KOPT-K1 (cell line): Measurements from ENCODE around the gene KCTD4.

Experiments used
- H3K27ac ChIP-seq: fragments of 200-600 bp; sonication (generic); 2 replicates; pipeline ENCODE4 v1.5.1; 2016; ENCODE audit warnings: antibody characterized with exemption, mild to moderate bottlenecking, low read depth, low read length; ENCODE audit not compliant: poor library complexity, severe bottlenecking
- H3K36me3 ChIP-seq: fragments of 200-600 bp; sonication (generic); 2 replicates; pipeline ENCODE4 v1.5.1; 2017; ENCODE audit warnings: antibody characterized with exemption, mild to moderate bottlenecking, low read length, moderate library complexity; ENCODE audit not compliant: insufficient read depth
- H3K9me3 ChIP-seq: fragments of 200-600 bp; sonication (generic); 2 replicates; pipeline ENCODE4 v1.5.1; 2017; ENCODE audit warnings: antibody characterized with exemption, low read length, mild to moderate bottlenecking; ENCODE audit not compliant: insufficient read depth, poor library complexity, severe bottlenecking

The KCTD4 gene

DNA sequence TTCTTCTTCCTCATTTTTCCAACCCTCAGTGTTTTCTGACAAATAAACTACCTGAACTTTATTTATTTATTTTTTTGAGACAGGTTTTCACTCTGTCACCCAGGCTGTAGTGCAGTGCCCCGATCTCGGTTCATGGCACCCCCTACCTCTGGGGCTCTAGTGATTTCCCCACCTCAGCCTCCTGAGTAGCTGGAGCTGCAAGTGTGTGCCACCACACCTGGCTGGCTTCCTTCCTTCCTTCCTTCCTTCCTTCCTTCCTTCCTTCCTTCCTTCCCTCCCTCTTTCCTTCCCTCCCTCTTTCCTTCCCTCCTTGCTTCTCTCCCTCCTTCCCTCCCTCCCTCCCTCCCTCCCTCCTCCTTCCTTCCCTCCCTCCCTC lies 32.3 kb downstream of the KCTD4 start:
- H3K9me3 ChIP-seq, result no peaks in the 10 kb centered on the region
- H3K36me3 ChIP-seq, result peaks cover 15% of the 10 kb centered on the region; the same call in 1 of the 2 replicates
- no peak overlapping the region for H3K27ac ChIP-seq

DNA sequence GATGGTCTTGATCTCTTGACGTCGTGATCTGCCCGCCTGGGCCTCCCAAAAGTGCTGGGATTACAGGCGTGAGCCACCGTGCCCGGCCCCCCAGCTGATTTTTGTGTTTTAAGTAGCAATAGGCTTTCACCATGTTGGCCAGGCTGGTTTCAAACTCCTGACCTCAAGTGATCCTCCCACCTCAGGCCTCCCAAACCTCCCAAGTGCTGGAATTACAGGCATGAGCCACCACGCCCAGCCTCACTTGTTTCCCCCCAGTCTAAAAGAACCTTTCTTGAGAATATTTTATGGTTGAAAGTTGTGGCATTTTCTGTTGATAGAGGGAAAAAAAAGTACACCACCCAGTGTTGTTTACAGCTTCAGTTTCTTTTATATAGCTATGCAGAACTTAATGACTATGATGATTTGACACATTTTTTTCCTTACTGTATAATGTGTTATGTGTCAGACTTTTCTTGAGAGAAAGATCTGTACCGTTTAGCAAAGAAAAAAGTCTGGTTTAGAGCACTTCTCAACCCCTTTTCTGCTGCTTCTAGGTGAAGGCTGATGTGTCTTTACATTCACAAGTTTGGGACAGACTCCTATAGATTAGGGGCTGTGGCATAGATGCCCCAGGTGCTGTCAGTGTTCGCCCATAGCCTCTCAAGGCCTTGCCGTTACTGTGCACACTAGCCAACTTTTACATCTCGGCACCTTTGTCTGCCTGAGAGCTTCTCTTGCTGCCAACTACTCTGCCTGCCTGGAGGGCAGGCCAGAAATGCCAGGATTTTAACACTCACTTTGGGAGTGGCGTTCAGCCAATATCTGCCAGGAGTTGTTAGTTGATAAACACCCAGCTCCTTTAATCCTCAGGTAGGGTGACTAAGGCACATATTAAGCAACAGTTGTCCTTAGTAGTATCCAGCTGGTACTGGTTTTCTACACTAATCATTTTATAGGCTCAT lies 33.0 kb downstream of the KCTD4 start:
- peaks cover 15% of the 10 kb centered on the region; the same call in 1 of the 2 replicates for H3K36me3 ChIP-seq
- H3K9me3 ChIP-seq, result no peaks in the 10 kb centered on the region
- H3K27ac ChIP-seq, result no peak overlapping the region

DNA sequence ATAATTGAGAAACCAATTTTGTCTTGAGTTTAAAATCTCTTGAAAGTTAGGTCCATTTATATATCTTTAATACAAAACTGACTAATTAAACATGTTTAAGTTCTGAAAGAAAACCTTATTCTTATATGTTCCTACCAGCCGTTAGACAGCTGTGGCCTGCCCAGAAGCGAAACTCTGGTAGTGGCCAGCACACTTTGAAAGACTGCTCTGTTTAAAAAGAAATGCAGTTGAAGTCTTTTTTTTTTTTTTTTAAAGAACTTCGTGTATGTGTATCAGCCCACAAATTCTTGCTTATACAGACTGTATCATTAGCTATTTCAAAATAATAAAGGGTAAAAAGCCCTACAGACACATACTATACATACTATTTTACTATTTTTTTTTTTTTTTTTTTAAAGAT lies 34.0 kb downstream of the KCTD4 start:
- no peak overlapping the region for H3K27ac ChIP-seq
- peaks cover 15% of the 10 kb centered on the region; the same call in 1 of the 2 replicates for H3K36me3 ChIP-seq
- H3K9me3 ChIP-seq, result no peaks in the 10 kb centered on the region

DNA sequence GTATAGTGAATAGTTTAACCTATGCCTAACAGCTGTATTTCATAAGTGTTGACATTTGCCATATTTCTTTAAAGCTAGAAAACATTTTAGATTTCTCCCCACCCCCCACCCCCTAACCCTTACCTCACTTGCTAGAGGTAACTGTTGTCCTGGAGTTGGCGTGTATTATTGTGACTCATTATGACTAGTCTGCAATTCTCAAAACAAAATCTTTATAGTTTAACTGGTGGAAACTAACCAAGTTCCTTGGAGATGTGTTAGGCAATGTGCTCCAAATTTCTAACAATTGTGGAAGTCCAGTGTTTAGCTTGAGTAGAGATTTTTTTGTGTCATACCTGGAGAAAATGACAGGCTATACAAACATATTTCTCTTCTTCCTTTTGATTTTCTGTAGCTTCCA lies 38.0 kb downstream of the KCTD4 start:
- no peak overlapping the region for H3K27ac ChIP-seq
- H3K36me3 ChIP-seq, result peaks cover 30% of the 10 kb centered on the region
- H3K9me3 ChIP-seq, result peaks cover 4% of the 10 kb centered on the region

DNA sequence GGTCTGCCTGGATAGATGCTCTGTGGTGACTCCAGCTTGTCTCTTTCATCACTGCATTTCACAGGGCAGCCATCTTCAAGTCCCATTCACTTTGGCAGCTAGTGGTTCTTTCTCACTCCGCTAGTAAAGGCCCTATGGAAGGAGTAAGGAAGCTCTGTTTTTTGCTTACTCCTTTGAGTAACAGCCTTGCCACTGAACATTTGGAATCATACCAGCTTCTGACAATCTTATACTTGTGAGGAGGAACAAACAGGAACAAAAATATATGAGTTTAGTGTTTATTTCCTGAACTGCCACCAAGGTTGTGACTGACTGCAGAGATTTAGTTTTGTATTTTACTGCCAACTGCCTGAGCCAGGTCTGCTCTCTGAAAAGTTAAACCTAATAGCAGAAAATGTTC lies 38.7 kb downstream of the KCTD4 start:
- Histone ChIP-seq H3K27ac (no peak overlapping the region), H3K36me3 (peaks cover 36% of the 10 kb centered on the region), H3K9me3 (peaks cover 7% of the 10 kb centered on the region)

DNA sequence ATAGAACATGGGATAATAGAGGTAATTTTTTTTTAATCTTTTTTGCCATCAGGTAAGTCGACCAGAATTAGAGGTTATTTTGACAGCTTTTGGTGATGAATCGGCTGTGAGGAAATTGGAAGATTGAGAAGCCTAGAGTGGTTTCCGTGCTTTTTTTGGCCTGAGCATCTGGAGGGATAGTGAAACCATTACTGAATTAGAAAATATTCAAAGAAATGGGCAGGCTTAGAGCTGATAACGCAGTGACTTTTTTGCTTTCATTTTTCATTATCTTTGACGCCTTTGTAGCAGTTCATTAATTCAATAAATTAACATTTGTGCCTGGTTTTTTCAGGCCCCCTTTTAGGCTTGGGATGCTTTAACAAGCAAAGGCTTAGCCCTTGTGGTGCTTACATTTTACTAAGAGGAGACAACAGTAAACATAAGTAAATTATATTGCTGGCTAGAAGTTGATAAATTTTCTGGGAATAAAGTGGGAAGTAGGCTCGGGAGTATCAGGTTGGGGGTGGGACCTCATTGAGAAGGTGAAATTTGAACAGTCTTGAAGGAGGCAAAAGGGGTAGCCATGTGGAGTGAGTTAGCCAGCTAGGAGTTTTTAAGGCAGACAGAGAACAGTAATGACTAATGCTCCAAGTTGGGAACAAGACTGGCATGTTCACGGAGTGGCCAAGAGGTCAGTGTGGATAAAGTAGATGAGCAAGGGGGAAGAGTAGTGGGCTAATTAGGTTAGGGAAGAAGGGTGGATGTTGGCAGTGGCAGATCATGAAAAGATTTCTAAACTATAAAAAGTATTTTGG lies 44.1 kb downstream of the KCTD4 start:
- Histone ChIP-seq H3K9me3 (peaks cover 7% of the 10 kb centered on the region), H3K36me3 (peaks cover 59% of the 10 kb centered on the region), H3K27ac (no peak overlapping the region)

DNA sequence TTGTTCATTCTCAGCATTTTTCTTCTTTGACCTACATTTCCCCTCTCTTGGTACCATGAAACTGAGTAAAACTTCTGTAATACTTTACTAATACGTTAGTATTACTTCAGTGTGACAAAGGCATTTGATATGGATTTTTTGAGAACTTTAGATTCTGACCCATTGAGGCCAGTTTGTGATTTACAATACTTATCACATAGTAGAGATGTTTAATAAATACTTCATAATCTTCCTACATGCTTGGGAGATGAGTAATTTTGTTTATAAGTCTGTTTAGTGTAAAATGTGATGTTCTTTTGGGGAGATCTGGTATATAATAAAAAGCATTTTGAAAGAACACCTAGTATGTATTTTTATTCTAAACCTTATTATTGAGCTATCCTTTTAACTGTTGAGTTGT lies 50.9 kb downstream of the KCTD4 start:
- Histone ChIP-seq H3K36me3 (peaks cover 21% of the 10 kb centered on the region), H3K27ac (no peak overlapping the region), H3K9me3 (no peaks in the 10 kb centered on the region)

GRCh38 chr13:45143346-45143751 lies 57.5 kb downstream of the KCTD4 start:
- Histone ChIP-seq H3K36me3 (peaks cover 20% of the 10 kb centered on the region; the same call in 1 of the 2 replicates), H3K27ac (no peak overlapping the region), H3K9me3 (no peaks in the 10 kb centered on the region)
